HepG2 (cell line): Measurements from ENCODE around the gene LHX3. TPM values are rescaled to one million over a fixed set of nuclear protein-coding genes. Genes with fewer than 3 reads are reported as not detected.
A peak's percentile ranks its signal among the peaks of the same experiment; 100 is the strongest.

Source experiments
- CBFB ChIP-seq: sonication (generic); formaldehyde crosslinking; IDR thresholded peaks from 2 replicates; pipeline ENCODE4 v1.4.0; 2020; ENCODE audit warnings: missing genetic modification reagents
- CCDC6 ChIP-seq: sonication (generic); formaldehyde crosslinking; IDR thresholded peaks from 2 replicates; pipeline ENCODE4 v1.8.1; 2022; ENCODE audit warnings: mild to moderate bottlenecking, missing genetic modification reagents, moderate library complexity
- CHCHD3 ChIP-seq: sonication (generic); formaldehyde crosslinking; IDR thresholded peaks from 2 replicates; pipeline ENCODE4 v1.8.0; 2022; ENCODE audit warnings: mild to moderate bottlenecking, missing genetic modification reagents, moderate library complexity
- CHD4 ChIP-seq: fragments of 200-600 bp; sonication (generic); IDR thresholded peaks from 2 replicates; pipeline ENCODE4 v1.7.0; 2017; ENCODE audit warnings: mild to moderate bottlenecking, low read length, borderline replicate concordance
- DR1 ChIP-seq: sonication (generic); formaldehyde crosslinking; IDR thresholded peaks from 2 replicates; pipeline ENCODE4 v1.8.0; 2021; ENCODE audit warnings: mild to moderate bottlenecking, missing genetic modification reagents, inconsistent platforms
- E2F5 ChIP-seq: sonication (generic); formaldehyde crosslinking; conservative IDR thresholded peaks from 2 replicates; pipeline ENCODE4 v1.4.0; 2020; ENCODE audit warnings: missing genetic modification reagents
- ELF3 ChIP-seq: IDR thresholded peaks from 2 replicates; pipeline ENCODE4 v1.6.1; 2016; ENCODE audit warnings: missing genetic modification reagents, missing compliant biosample characterization
- HNRNPUL1 ChIP-seq: fragments of 200-400 bp; formaldehyde crosslinking; IDR thresholded peaks from 2 replicates; pipeline ENCODE4 v1.6.1; 2017; ENCODE audit warnings: low read depth, mild to moderate bottlenecking, low read length, moderate library complexity
- IRX3 ChIP-seq: sonication (generic); formaldehyde crosslinking; IDR thresholded peaks from 2 replicates; pipeline ENCODE4 v1.8.1; 2023; ENCODE audit warnings: mild to moderate bottlenecking, low read depth, missing genetic modification reagents, borderline replicate concordance
- KDM6A ChIP-seq: IDR thresholded peaks from 2 replicates; pipeline ENCODE4 v1.6.1; 2016; ENCODE audit warnings: low read depth
- MIER2 ChIP-seq: IDR thresholded peaks from 2 replicates; pipeline ENCODE4 v1.6.1; 2016; ENCODE audit warnings: missing biosample characterization, missing genetic modification reagents
- MTA3 ChIP-seq: sonication (generic); formaldehyde crosslinking; IDR thresholded peaks from 2 replicates; pipeline ENCODE4 v1.4.0; 2020; ENCODE audit warnings: missing genetic modification reagents
- MYPOP ChIP-seq: sonication (generic); formaldehyde crosslinking; IDR thresholded peaks from 2 replicates; pipeline ENCODE4 v1.8.1; 2023; ENCODE audit warnings: mild to moderate bottlenecking, moderate library complexity, missing genetic modification reagents
- PBX3 ChIP-seq: sonication (generic); formaldehyde crosslinking; IDR thresholded peaks from 2 replicates; pipeline ENCODE4 v1.8.1; 2023; ENCODE audit warnings: missing genetic modification reagents, inconsistent platforms, borderline replicate concordance
- SALL1 ChIP-seq: sonication (generic); formaldehyde crosslinking; IDR thresholded peaks from 2 replicates; pipeline ENCODE4 v1.8.0; 2022; ENCODE audit warnings: mild to moderate bottlenecking, missing genetic modification reagents
- SNAPC5 ChIP-seq: sonication (generic); formaldehyde crosslinking; IDR thresholded peaks from 2 replicates; pipeline ENCODE4 v1.8.1; 2023; ENCODE audit warnings: mild to moderate bottlenecking, missing genetic modification reagents, borderline replicate concordance
- SUZ12 ChIP-seq: fragments of 150-350 bp; IDR thresholded peaks from 2 replicates; pipeline ENCODE4 v1.6.1; 2014; ENCODE audit warnings: low read depth, low read length
- TFE3 ChIP-seq: IDR thresholded peaks from 2 replicates; pipeline ENCODE4 v1.6.1; 2016
- ZNF136 ChIP-seq: sonication (generic); formaldehyde crosslinking; IDR thresholded peaks from 2 replicates; pipeline ENCODE4 v1.8.1; 2022; ENCODE audit warnings: low read depth, mild to moderate bottlenecking, moderate library complexity, missing genetic modification reagents
- ZNF225 ChIP-seq: sonication (generic); formaldehyde crosslinking; IDR thresholded peaks from 2 replicates; pipeline ENCODE4 v1.4.0; 2020; ENCODE audit warnings: mild to moderate bottlenecking, missing genetic modification reagents
- ZNF512 ChIP-seq: sonication (generic); formaldehyde crosslinking; IDR thresholded peaks from 2 replicates; pipeline ENCODE4 v1.4.0; 2020; ENCODE audit warnings: mild to moderate bottlenecking, missing genetic modification reagents
- ZNF530 ChIP-seq: sonication (generic); formaldehyde crosslinking; IDR thresholded peaks from 2 replicates; pipeline ENCODE4 v1.5.0; 2020; ENCODE audit warnings: low read depth, mild to moderate bottlenecking, missing genetic modification reagents
- ZNF737 ChIP-seq: sonication (generic); formaldehyde crosslinking; IDR thresholded peaks from 2 replicates; pipeline ENCODE4 v1.5.0; 2020; ENCODE audit warnings: missing genetic modification reagents, mild to moderate bottlenecking, borderline replicate concordance
- ZSCAN29 ChIP-seq: sonication (generic); formaldehyde crosslinking; conservative IDR thresholded peaks from 2 replicates; pipeline ENCODE4 v1.4.0; 2020; ENCODE audit warnings: mild to moderate bottlenecking, missing genetic modification reagents
- polyA plus RNA-seq, 8 experiments: library from polyadenylated mRNA; depleted of rRNA in 3 of 8; stranded (reverse) in 7 of 8; unstranded in 1 of 8; fragments of >200 nt; fragmentation: Illumina TruSeq in 4 of 8; extraction: Trizol in 4 of 8; gene quantifications; 2 replicates each; pipeline versions ENCODE4 v1.2.1 to v1.2.3, GENCODE V29; 2011 to 2016; ENCODE audit warnings: low read depth in 4 of 8, missing spikeins in 1 of 8, mixed read lengths in 1 of 8; ENCODE audit not compliant: insufficient read depth in 1 of 8
- total RNA-seq, 5 experiments: library from RNA; depleted of rRNA; stranded (reverse); fragments of >200 nt; fragmentation: Illumina TruSeq; extraction: Trizol; gene quantifications; 2 replicates each; pipeline ENCODE4 v1.2.3, GENCODE V29; 2016; ENCODE audit warnings: low read depth in 1 of 5

The LHX3 gene
- total and polyA plus RNA-seq, 2 of the 13 experiments (the other 11 are each of a cell fraction or from before 2014, with no cell fraction given), result not detected

- TF ChIP-seq ZNF530 (no peak), CHD4 (no peak), HNRNPUL1 (no peak), ZNF225 (CRISPR knock-in tag) (no peak), ZSCAN29 (CRISPR knock-in tag) (no peak), MTA3 (no peak), SNAPC5 (CRISPR knock-in tag) (no peak), PBX3 (CRISPR knock-in tag) (0 out of 2 replicates have a peak, but pooled peaks have one; percentile 52), ZNF737 (no peak), CCDC6 (CRISPR knock-in tag) (peak; percentile 30; the same call in 1 of the 2 replicates), MIER2 (CRISPR knock-in tag) (peak; percentile 93), E2F5 (CRISPR knock-in tag) (no peak), ZNF512 (CRISPR knock-in tag) (no peak), TFE3 (no peak), CBFB (CRISPR knock-in tag) (no peak), ZNF136 (CRISPR knock-in tag) (no peak), DR1 (no peak), MYPOP (CRISPR knock-in tag) (no peak), CHCHD3 (CRISPR knock-in tag) (no peak), IRX3 (no peak), KDM6A (CRISPR knock-in tag) (no peak), SALL1 (CRISPR knock-in tag) (peak; percentile 48), SUZ12 (no peak), ELF3 (CRISPR knock-in tag) (no peak)
These were observed at the start of gene LHX3 (continued) for GRCh38 chr9:136204838-136205706.
